Stimulated activated effector memory CD8-positive, alpha-beta T cell treated with anti-CD3 and anti-CD28 coated beads, Interleukin-12 subunit alpha, Interleukin-12 subunit beta, amount 100 ng/mL, for 72 hours (primary cell): Measurements from ENCODE around the gene ABCG1.

Experiments
- ATAC-seq: fragments of 150-1000 bp; cut with Tn5 transposase; 2 replicates; pipeline ENCODE4 v1.10.0; 2021
- DNase-seq, 2 donors: peaks; one replicate each; pipeline ENCODE4 v3.0.0; 2021 to 2022; ENCODE audit warnings: low spot score in 2 of 2
- H3K27ac Mint-ChIP-seq: one replicate; pipeline ENCODE4 v1.8.0; 2022; ENCODE audit warnings: mild to moderate bottlenecking, mixed read lengths
- H3K36me3 Mint-ChIP-seq: one replicate; pipeline ENCODE4 v1.8.0; 2022; ENCODE audit warnings: mild to moderate bottlenecking, mixed read lengths
- H3K4me1 Mint-ChIP-seq: one replicate; pipeline ENCODE4 v1.8.0; 2022; ENCODE audit warnings: mixed read lengths
- H3K4me3 Mint-ChIP-seq: one replicate; pipeline ENCODE4 v1.8.0; 2022; ENCODE audit warnings: mild to moderate bottlenecking, mixed read lengths
- H3K9me3 Mint-ChIP-seq: one replicate; pipeline ENCODE4 v1.8.0; 2022; ENCODE audit warnings: mixed read lengths

ABCG1 gene

GRCh38 chr21:42343556-42343955 lies 124.6 kb downstream of the ABCG1 start:
- Mint-ChIP-seq H3K9me3 (no peaks in the 10 kb centered on the region), H3K36me3 (no peaks in the 10 kb centered on the region), H3K4me1 (peaks cover 11% of the 10 kb centered on the region), H3K4me3 (no peak overlapping the region), H3K27ac (no peak overlapping the region)
- DNase-seq = no peak
- no peak for ATAC-seq

- no peak for ATAC-seq
- H3K27ac Mint-ChIP-seq = no peak overlapping the region
- no peak overlapping the region for H3K4me3 Mint-ChIP-seq
- H3K9me3 Mint-ChIP-seq = no peaks in the 10 kb centered on the region
- no peak for DNase-seq
- no peaks in the 10 kb centered on the region for H3K36me3 Mint-ChIP-seq
- H3K4me1 Mint-ChIP-seq = peaks cover 6% of the 10 kb centered on the region
These were observed 125.1 kb downstream of the ABCG1 start for GRCh38 chr21:42343963-42344510.

DNA sequence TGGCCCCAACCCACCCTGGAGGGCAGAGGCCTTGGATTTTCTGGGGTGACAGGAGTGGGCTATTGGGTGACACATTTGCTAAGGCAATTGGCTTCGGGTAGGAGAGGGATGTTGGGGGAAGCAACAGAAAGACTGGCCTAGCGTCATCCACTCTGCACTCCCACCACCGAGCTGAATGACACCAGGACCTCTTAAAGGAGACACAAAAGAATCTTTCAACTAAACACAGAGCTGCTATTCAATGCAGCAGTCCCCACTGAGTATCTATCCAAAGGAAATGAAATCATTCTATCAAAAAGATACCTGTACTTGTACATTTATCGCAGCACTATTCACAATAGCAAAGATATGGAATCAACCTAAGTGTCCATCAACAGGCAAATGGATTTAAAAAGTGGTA lies 125.7 kb downstream of the ABCG1 start:
- no peaks in the 10 kb centered on the region for H3K9me3 Mint-ChIP-seq
- H3K4me1 Mint-ChIP-seq = no peaks in the 10 kb centered on the region
- no peak overlapping the region for H3K27ac Mint-ChIP-seq
- DNase-seq (no peak), ATAC-seq (no peak)
- H3K4me3 Mint-ChIP-seq = no peak overlapping the region
- no peaks in the 10 kb centered on the region for H3K36me3 Mint-ChIP-seq

GRCh38 chr21:42346441-42346840 lies 127.5 kb downstream of the ABCG1 start:
- no peaks in the 10 kb centered on the region for H3K9me3 Mint-ChIP-seq

More at GRCh38 chr21:42346441-42346840, 127.5 kb downstream of the ABCG1 start:
- Mint-ChIP-seq H3K4me1 (no peaks in the 10 kb centered on the region), H3K36me3 (no peaks in the 10 kb centered on the region), H3K4me3 (no peak overlapping the region), H3K27ac (no peak overlapping the region)
- no peak for ATAC-seq
- no peak for DNase-seq
